ENCODE results near the gene PRTN3. TPM values are rescaled to one million over a fixed set of nuclear protein-coding genes. Genes with fewer than 3 reads are reported as not detected.
A peak's percentile ranks its signal among the peaks of the same experiment; 100 is the strongest.

PRTN3 gene
- total RNA-seq, 1 experiment from 2014 or later = 2.7 TPM

- Histone ChIP-seq H2AFZ (ENCODE audit: low read depth, low read length, poor library complexity, severe bottlenecking) (no peak overlapping the region), H3K9me2 (ENCODE audit: insufficient read depth) (no peaks in the 10 kb centered on the region), H4K20me1 (ENCODE audit: insufficient read depth) (no peaks in the 10 kb centered on the region), H3K79me2 (ENCODE audit: insufficient read depth, low read length) (no peaks in the 10 kb centered on the region), H3K36me3 (ENCODE audit: control insufficient read depth in 1 of 2, insufficient read depth in 2 of 2, low read length in 2 of 2) (peaks cover 5 to 11% of the 10 kb centered on the region in 2 experiments; a peak in 3 of 4 replicates), H3K4me1 (ENCODE audit: control insufficient read depth in 1 of 2, insufficient read depth in 2 of 2, low read length in 2 of 2) (peaks cover 20 to 22% of the 10 kb centered on the region in 2 experiments), H3K4me2 (ENCODE audit: low read length) (peak overlapping the region; percentile 60), H3K9me3 (ENCODE audit: control insufficient read depth in 1 of 2, insufficient read depth in 1 of 2, low read depth in 1 of 2, low read length in 2 of 2) (no peaks in the 10 kb centered on the region), H3K27me3 (ENCODE audit: insufficient read depth, low read length) (no peaks in the 10 kb centered on the region), H3K9ac (ENCODE audit: low read length) (peak overlapping the region; percentile 57), H3K4me3 (replicated peaks in 1 of 2; ENCODE audit: low read depth in 1 of 2, low read length in 2 of 2) (no peak overlapping the region), H3K27ac (ENCODE audit: low read depth, low read length) (peak overlapping the region; percentile 77)
- ChIA-PET CTCF (no interaction called here), POLR2A (no interaction called here), RAD21 (ENCODE audit: low non-redundant PET in 1 of 2, low total read pairs in 2 of 2, uncharacterized antibody in 2 of 2, unreplicated experiment in 2 of 2) (interaction anchor here in 1 of 2 experiments (0.8 kb wide), 1 partner anchor 10 kb away, joined by 3 read pairs; the partner anchor contains the start of gene RNU6-9)
- ATAC-seq (peak; percentile 95), DNase-seq (ENCODE audit: low read depth, low spot score) (peak; percentile 91)
- no TSS peak for BruUV-seq (replicated peaks)
- intact Hi-C loops (cut with micrococcal nuclease) = loop anchor here (1.0 to 2.0 kb wide), 2 partner anchors 25 to 34 kb away; partner anchors contain the start of gene KISS1R
- TF ChIP-seq POLR2A (IDR thresholded peaks at IDR 0.05; ENCODE audit: borderline replicate concordance, extremely low read depth, insufficient read depth, insufficient read length) = no peak
- no peak for TF ChIP-seq TCF7L2 (IDR thresholded peaks at IDR 0.05; ENCODE audit: borderline replicate concordance, extremely low read depth, insufficient read depth, insufficient read length)
- no peak for TF ChIP-seq ELF1 (IDR thresholded peaks at IDR 0.05; ENCODE audit: borderline replicate concordance, low read depth)
- TF ChIP-seq, protein P1, sequence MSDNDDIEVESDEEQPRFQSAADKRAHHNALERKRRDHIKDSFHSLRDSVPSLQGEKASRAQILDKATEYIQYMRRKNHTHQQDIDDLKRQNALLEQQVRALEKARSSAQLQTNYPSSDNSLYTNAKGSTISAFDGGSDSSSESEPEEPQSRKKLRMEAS (IDR thresholded peaks at IDR 0.05) = peak; percentile 96
- TF ChIP-seq, protein P2, sequence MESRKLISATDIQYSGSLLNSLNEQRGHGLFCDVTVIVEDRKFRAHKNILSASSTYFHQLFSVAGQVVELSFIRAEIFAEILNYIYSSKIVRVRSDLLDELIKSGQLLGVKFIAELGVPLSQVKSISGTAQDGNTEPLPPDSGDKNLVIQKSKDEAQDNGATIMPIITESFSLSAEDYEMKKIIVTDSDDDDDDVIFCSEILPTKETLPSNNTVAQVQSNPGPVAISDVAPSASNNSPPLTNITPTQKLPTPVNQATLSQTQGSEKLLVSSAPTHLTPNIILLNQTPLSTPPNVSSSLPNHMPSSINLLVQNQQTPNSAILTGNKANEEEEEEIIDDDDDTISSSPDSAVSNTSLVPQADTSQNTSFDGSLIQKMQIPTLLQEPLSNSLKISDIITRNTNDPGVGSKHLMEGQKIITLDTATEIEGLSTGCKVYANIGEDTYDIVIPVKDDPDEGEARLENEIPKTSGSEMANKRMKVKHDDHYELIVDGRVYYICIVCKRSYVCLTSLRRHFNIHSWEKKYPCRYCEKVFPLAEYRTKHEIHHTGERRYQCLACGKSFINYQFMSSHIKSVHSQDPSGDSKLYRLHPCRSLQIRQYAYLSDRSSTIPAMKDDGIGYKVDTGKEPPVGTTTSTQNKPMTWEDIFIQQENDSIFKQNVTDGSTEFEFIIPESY (IDR thresholded peaks at IDR 0.05; ENCODE audit: extremely low read depth, insufficient replicate concordance, low read length) = peak; percentile 77
- no peak; the same call in 1 of the 2 replicates for TF ChIP-seq SRF (IDR thresholded peaks at IDR 0.05; ENCODE audit: low read depth)
- TF ChIP-seq ZFX (IDR thresholded peaks at IDR 0.05) = peak; percentile 70; the same call in 1 of the 2 replicates
- TF ChIP-seq EZH2phosphoT487 (IDR thresholded peaks at IDR 0.05; ENCODE audit: borderline replicate concordance) = no peak
- peak; percentile 85 for TF ChIP-seq SP1 (IDR thresholded peaks at IDR 0.05; ENCODE audit: low read depth)
- TF ChIP-seq FOSL1 (IDR thresholded peaks at IDR 0.05; ENCODE audit: low read depth) = peak; percentile 92
- no peak for TF ChIP-seq EGR1 (IDR thresholded peaks at IDR 0.05; ENCODE audit: low read depth)
- peak; percentile 95 for TF ChIP-seq JUND (IDR thresholded peaks at IDR 0.05)
- TF ChIP-seq YY1 (IDR thresholded peaks at IDR 0.05; ENCODE audit: extremely low read depth, insufficient replicate concordance, low read depth, low read length) = peak; percentile 20
- no peak for TF ChIP-seq ZNF274 (IDR thresholded peaks at IDR 0.05; ENCODE audit: low read depth, low read length)
- no peak; the same call in none of the 2 replicates for TF ChIP-seq SIN3A (IDR thresholded peaks at IDR 0.05; ENCODE audit: low read depth)
- TF ChIP-seq, protein P3, sequence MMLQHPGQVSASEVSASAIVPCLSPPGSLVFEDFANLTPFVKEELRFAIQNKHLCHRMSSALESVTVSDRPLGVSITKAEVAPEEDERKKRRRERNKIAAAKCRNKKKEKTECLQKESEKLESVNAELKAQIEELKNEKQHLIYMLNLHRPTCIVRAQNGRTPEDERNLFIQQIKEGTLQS (IDR thresholded peaks at IDR 0.05) = no peak
- peak; percentile 96 for TF ChIP-seq RAD21 (IDR thresholded peaks at IDR 0.05; ENCODE audit: low read depth)
- TF ChIP-seq, protein P4, sequence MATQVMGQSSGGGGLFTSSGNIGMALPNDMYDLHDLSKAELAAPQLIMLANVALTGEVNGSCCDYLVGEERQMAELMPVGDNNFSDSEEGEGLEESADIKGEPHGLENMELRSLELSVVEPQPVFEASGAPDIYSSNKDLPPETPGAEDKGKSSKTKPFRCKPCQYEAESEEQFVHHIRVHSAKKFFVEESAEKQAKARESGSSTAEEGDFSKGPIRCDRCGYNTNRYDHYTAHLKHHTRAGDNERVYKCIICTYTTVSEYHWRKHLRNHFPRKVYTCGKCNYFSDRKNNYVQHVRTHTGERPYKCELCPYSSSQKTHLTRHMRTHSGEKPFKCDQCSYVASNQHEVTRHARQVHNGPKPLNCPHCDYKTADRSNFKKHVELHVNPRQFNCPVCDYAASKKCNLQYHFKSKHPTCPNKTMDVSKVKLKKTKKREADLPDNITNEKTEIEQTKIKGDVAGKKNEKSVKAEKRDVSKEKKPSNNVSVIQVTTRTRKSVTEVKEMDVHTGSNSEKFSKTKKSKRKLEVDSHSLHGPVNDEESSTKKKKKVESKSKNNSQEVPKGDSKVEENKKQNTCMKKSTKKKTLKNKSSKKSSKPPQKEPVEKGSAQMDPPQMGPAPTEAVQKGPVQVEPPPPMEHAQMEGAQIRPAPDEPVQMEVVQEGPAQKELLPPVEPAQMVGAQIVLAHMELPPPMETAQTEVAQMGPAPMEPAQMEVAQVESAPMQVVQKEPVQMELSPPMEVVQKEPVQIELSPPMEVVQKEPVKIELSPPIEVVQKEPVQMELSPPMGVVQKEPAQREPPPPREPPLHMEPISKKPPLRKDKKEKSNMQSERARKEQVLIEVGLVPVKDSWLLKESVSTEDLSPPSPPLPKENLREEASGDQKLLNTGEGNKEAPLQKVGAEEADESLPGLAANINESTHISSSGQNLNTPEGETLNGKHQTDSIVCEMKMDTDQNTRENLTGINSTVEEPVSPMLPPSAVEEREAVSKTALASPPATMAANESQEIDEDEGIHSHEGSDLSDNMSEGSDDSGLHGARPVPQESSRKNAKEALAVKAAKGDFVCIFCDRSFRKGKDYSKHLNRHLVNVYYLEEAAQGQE (IDR thresholded peaks at IDR 0.05; ENCODE audit: low read depth) = no peak
- TF ChIP-seq POLR2AphosphoS5 (IDR thresholded peaks at IDR 0.05; ENCODE audit: low read depth, low read length) = peak; percentile 67
- no peak for TF ChIP-seq CEBPB (IDR thresholded peaks at IDR 0.05; ENCODE audit: low read depth)
Observed at GRCh38 chr19:883661-884211, 42.9 kb downstream of the PRTN3 start.

Data from HCT116 (cell line).